Measurements from ENCODE around the gene TOPBP1. TPM values are rescaled to one million over a fixed set of nuclear protein-coding genes. Genes with fewer than 3 reads are reported as not detected.

TOPBP1 gene
- total and polyA plus RNA-seq, 9 of the 15 experiments (the other 6 are each of a cell fraction or from before 2014, with no cell fraction given) = 16.6 to 77.6 (median 58.2) TPM

- TF ChIP-seq PKNOX1 (IDR thresholded peaks at IDR 0.05) = no peak
- TF ChIP-seq, protein P1, sequence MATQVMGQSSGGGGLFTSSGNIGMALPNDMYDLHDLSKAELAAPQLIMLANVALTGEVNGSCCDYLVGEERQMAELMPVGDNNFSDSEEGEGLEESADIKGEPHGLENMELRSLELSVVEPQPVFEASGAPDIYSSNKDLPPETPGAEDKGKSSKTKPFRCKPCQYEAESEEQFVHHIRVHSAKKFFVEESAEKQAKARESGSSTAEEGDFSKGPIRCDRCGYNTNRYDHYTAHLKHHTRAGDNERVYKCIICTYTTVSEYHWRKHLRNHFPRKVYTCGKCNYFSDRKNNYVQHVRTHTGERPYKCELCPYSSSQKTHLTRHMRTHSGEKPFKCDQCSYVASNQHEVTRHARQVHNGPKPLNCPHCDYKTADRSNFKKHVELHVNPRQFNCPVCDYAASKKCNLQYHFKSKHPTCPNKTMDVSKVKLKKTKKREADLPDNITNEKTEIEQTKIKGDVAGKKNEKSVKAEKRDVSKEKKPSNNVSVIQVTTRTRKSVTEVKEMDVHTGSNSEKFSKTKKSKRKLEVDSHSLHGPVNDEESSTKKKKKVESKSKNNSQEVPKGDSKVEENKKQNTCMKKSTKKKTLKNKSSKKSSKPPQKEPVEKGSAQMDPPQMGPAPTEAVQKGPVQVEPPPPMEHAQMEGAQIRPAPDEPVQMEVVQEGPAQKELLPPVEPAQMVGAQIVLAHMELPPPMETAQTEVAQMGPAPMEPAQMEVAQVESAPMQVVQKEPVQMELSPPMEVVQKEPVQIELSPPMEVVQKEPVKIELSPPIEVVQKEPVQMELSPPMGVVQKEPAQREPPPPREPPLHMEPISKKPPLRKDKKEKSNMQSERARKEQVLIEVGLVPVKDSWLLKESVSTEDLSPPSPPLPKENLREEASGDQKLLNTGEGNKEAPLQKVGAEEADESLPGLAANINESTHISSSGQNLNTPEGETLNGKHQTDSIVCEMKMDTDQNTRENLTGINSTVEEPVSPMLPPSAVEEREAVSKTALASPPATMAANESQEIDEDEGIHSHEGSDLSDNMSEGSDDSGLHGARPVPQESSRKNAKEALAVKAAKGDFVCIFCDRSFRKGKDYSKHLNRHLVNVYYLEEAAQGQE (IDR thresholded peaks at IDR 0.05; ENCODE audit: borderline replicate concordance) = no peak
- TF ChIP-seq, protein P1 (CRISPR knock-in tag; IDR thresholded peaks at IDR 0.05; ENCODE audit: low read depth) = no peak
- no peak for TF ChIP-seq ZNF41 (CRISPR knock-in tag; conservative IDR thresholded peaks at IDR 0.05)
- TF ChIP-seq TRIM28 (IDR thresholded peaks at IDR 0.05) = no peak
- TF ChIP-seq ZFP30 (CRISPR knock-in tag; IDR thresholded peaks at IDR 0.05; ENCODE audit: borderline replicate concordance) = no peak
- TF ChIP-seq ZSCAN32 (CRISPR knock-in tag; IDR thresholded peaks at IDR 0.05) = no peak
- TF ChIP-seq KDM5B (IDR thresholded peaks at IDR 0.05; ENCODE audit: insufficient replicate concordance, low read depth, low read length) = peak; percentile 7
- no peak for TF ChIP-seq ZNF384 (IDR thresholded peaks at IDR 0.05; ENCODE audit: low read depth, low read length)
- TF ChIP-seq EWSR1 (IDR thresholded peaks at IDR 0.05; ENCODE audit: borderline replicate concordance, low read depth, partially characterized antibody) = no peak
- TF ChIP-seq, protein P2, sequence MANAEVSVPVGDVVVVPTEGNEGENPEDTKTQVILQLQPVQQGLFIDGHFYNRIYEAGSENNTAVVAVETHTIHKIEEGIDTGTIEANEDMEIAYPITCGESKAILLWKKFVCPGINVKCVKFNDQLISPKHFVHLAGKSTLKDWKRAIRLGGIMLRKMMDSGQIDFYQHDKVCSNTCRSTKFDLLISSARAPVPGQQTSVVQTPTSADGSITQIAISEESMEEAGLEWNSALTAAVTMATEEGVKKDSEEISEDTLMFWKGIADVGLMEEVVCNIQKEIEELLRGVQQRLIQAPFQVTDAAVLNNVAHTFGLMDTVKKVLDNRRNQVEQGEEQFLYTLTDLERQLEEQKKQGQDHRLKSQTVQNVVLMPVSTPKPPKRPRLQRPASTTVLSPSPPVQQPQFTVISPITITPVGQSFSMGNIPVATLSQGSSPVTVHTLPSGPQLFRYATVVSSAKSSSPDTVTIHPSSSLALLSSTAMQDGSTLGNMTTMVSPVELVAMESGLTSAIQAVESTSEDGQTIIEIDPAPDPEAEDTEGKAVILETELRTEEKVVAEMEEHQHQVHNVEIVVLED (CRISPR knock-in tag; IDR thresholded peaks at IDR 0.05) = peak; percentile 78
- no peak for TF ChIP-seq CBX3 (IDR thresholded peaks at IDR 0.05; ENCODE audit: borderline replicate concordance in 1 of 2, low read length in 2 of 2)
These were observed 88.0 kb downstream of the TOPBP1 start, which contains the start of gene CDV3 (continued) for GRCh38 chr3:133573629-133574194.
